Stimulated activated CD4-positive, alpha-beta T cell treated with anti-CD3 and anti-CD28 coated beads, Interleukin-1b, Interleukin-23, amount 100 ng/mL, for 1 hour (primary cell): ENCODE data around the gene GP1BB.
"Not testable (repeated sequence)": the region's sequence is repeated elsewhere in the genome, so short reads cannot be mapped to it uniquely, and the experiment has no call there.

Experiments
- DNase-seq, 2 donors: peaks; one replicate each; pipeline ENCODE4 v3.0.0-alpha.2; 2020; ENCODE audit warnings: low read depth in 2 of 2

The GP1BB gene

GRCh38 chr22:19723232-19723982 is at the start of gene GP1BB:
TSS of gene GP1BB (plus strand) at chr22:19723539. CDS start at chr22:19723570, 31 bp downstream.
- no peak for DNase-seq

- no peak for DNase-seq
Observed at GRCh38 chr22:19673660-19674059, 49.7 kb upstream of the GP1BB start.

- DNase-seq = no peak
Observed at GRCh38 chr22:19674129-19674928, 49.0 kb upstream of the GP1BB start.

- DNase-seq = no peak
Observed at GRCh38 chr22:19674929-19675253, 48.4 kb upstream of the GP1BB start.

GRCh38 chr22:19675428-19675827 is 47.9 kb upstream of the GP1BB start:
- no peak for DNase-seq

- not testable (repeated sequence) for DNase-seq
Observed at GRCh38 chr22:19676437-19676836, 46.9 kb upstream of the GP1BB start.

- DNase-seq = no peak
Observed at GRCh38 chr22:19678949-19679521, 44.3 kb upstream of the GP1BB start.

GRCh38 chr22:19679522-19680101 is 43.7 kb upstream of the GP1BB start:
- DNase-seq = peak in 1 of 2 donors; percentile 35

- no peak for DNase-seq
Observed at GRCh38 chr22:19680287-19680881, 43.0 kb upstream of the GP1BB start.

GRCh38 chr22:19680911-19681862 is 42.2 kb upstream of the GP1BB start:
- no peak for DNase-seq

- DNase-seq = no peak
Observed at GRCh38 chr22:19681863-19682245, 41.5 kb upstream of the GP1BB start.

- DNase-seq = no peak
Observed at GRCh38 chr22:19686946-19687345, 36.4 kb upstream of the GP1BB start.

GRCh38 chr22:19687561-19688300 is 35.6 kb upstream of the GP1BB start:
- DNase-seq = no peak

GRCh38 chr22:19688301-19689290 is 34.7 kb upstream of the GP1BB start:
- no peak for DNase-seq

GRCh38 chr22:19689408-19689807 is 33.9 kb upstream of the GP1BB start:
- no peak for DNase-seq

GRCh38 chr22:19691007-19691720 is 32.2 kb upstream of the GP1BB start:
- DNase-seq = no peak

- no peak for DNase-seq
Observed at GRCh38 chr22:19691721-19692341, 31.5 kb upstream of the GP1BB start.

- no peak for DNase-seq
Observed at GRCh38 chr22:19693581-19693980, 29.8 kb upstream of the GP1BB start.
